Memory B cell (primary cell): Measurements from ENCODE around the gene EPN2.

Experiments used
- ATAC-seq: fragments of 150-1000 bp; cut with Tn5 transposase; 2 replicates; pipeline ENCODE4 v1.10.0; 2021; ENCODE audit warnings: low read depth, mild to moderate bottlenecking, moderate library complexity
- DNase-seq, 2 donors: peaks; one replicate each; pipeline ENCODE4 v3.0.0; 2022; ENCODE audit warnings: low spot score in 2 of 2
- H3K27ac Mint-ChIP-seq: one replicate; pipeline ENCODE4 v1.8.0; 2022; ENCODE audit warnings: mild to moderate bottlenecking, moderate library complexity, mixed read lengths
- H3K27me3 Mint-ChIP-seq: one replicate; pipeline ENCODE4 v1.8.0; 2022; ENCODE audit warnings: mixed read lengths
- H3K36me3 Mint-ChIP-seq: one replicate; pipeline ENCODE4 v1.8.0; 2022; ENCODE audit warnings: mild to moderate bottlenecking, mixed read lengths
- H3K4me1 Mint-ChIP-seq: one replicate; pipeline ENCODE4 v1.8.0; 2022; ENCODE audit warnings: mixed read lengths
- H3K4me3 Mint-ChIP-seq: one replicate; pipeline ENCODE4 v1.8.0; 2022; ENCODE audit warnings: mild to moderate bottlenecking, moderate library complexity, mixed read lengths
- H3K9me3 Mint-ChIP-seq: one replicate; pipeline ENCODE4 v1.8.0; 2022; ENCODE audit warnings: mixed read lengths

Gene EPN2

GRCh38 chr17:19299866-19300265, 62.7 kb downstream of the EPN2 start:
- no peak overlapping the region for H3K4me3 Mint-ChIP-seq
- H3K27ac Mint-ChIP-seq = no peak overlapping the region
- DNase-seq (no peak), ATAC-seq (no peak)
- peaks cover 2% of the 10 kb centered on the region for H3K36me3 Mint-ChIP-seq
- H3K4me1 Mint-ChIP-seq = peaks cover 26% of the 10 kb centered on the region
- H3K9me3 Mint-ChIP-seq = no peaks in the 10 kb centered on the region
- no peaks in the 10 kb centered on the region for H3K27me3 Mint-ChIP-seq

GRCh38 chr17:19301274-19301951, 64.2 kb downstream of the EPN2 start:
- H3K36me3 Mint-ChIP-seq = peaks cover 2% of the 10 kb centered on the region
- no peak overlapping the region for H3K4me3 Mint-ChIP-seq
- peaks cover 36% of the 10 kb centered on the region for H3K4me1 Mint-ChIP-seq
- no peaks in the 10 kb centered on the region for H3K9me3 Mint-ChIP-seq
- ATAC-seq = no peak
- H3K27me3 Mint-ChIP-seq = no peaks in the 10 kb centered on the region
- DNase-seq = no peak
- H3K27ac Mint-ChIP-seq = peak overlapping the region; percentile 12

GRCh38 chr17:19301973-19302372, 64.8 kb downstream of the EPN2 start:
- no peak for ATAC-seq

GRCh38 chr17:19302791-19303331, 65.7 kb downstream of the EPN2 start:
- H3K4me3 Mint-ChIP-seq = peak overlapping the region; percentile 21
- no peaks in the 10 kb centered on the region for H3K9me3 Mint-ChIP-seq
- H3K27ac Mint-ChIP-seq = peak overlapping the region; percentile 82
- DNase-seq (no peak), ATAC-seq (peak; percentile 53)
- H3K27me3 Mint-ChIP-seq = no peaks in the 10 kb centered on the region
- H3K4me1 Mint-ChIP-seq = peaks cover 43% of the 10 kb centered on the region
- no peaks in the 10 kb centered on the region for H3K36me3 Mint-ChIP-seq

More at GRCh38 chr17:19301973-19302372, 64.8 kb downstream of the EPN2 start:
- no peaks in the 10 kb centered on the region for H3K27me3 Mint-ChIP-seq
- H3K4me1 Mint-ChIP-seq = peaks cover 41% of the 10 kb centered on the region
- H3K36me3 Mint-ChIP-seq = peaks cover 2% of the 10 kb centered on the region
- H3K4me3 Mint-ChIP-seq = no peak overlapping the region
- no peak overlapping the region for H3K27ac Mint-ChIP-seq
- H3K9me3 Mint-ChIP-seq = no peaks in the 10 kb centered on the region
- no peak for DNase-seq

- Mint-ChIP-seq H3K27ac (peak overlapping the region; percentile 82), H3K36me3 (peaks cover 1% of the 10 kb centered on the region), H3K9me3 (no peaks in the 10 kb centered on the region), H3K4me3 (no peak overlapping the region), H3K4me1 (peaks cover 45% of the 10 kb centered on the region), H3K27me3 (no peaks in the 10 kb centered on the region)
- DNase-seq (no peak), ATAC-seq (no peak)
Observed at GRCh38 chr17:19303367-19303776, 66.2 kb downstream of the EPN2 start.

GRCh38 chr17:19304209-19304608, 67.0 kb downstream of the EPN2 start:
- peaks cover 2% of the 10 kb centered on the region for H3K36me3 Mint-ChIP-seq
- peak overlapping the region; percentile 12 for H3K4me3 Mint-ChIP-seq
- no peaks in the 10 kb centered on the region for H3K9me3 Mint-ChIP-seq
- H3K4me1 Mint-ChIP-seq = peaks cover 46% of the 10 kb centered on the region
- DNase-seq = no peak
- no peak for ATAC-seq
- H3K27me3 Mint-ChIP-seq = no peaks in the 10 kb centered on the region
- peak overlapping the region; percentile 83 for H3K27ac Mint-ChIP-seq

- Mint-ChIP-seq H3K4me3 (no peak overlapping the region), H3K27ac (peak overlapping the region; percentile 83), H3K27me3 (no peaks in the 10 kb centered on the region), H3K9me3 (no peaks in the 10 kb centered on the region), H3K36me3 (peaks cover 2% of the 10 kb centered on the region), H3K4me1 (peaks cover 46% of the 10 kb centered on the region)
- no peak for DNase-seq
- no peak for ATAC-seq
Observed at GRCh38 chr17:19304751-19305150, 67.6 kb downstream of the EPN2 start.

GRCh38 chr17:19305256-19305655, 68.1 kb downstream of the EPN2 start:
- peaks cover 2% of the 10 kb centered on the region for H3K36me3 Mint-ChIP-seq

GRCh38 chr17:19305761-19306159, 68.6 kb downstream of the EPN2 start:
- Mint-ChIP-seq H3K9me3 (no peaks in the 10 kb centered on the region), H3K4me3 (no peak overlapping the region), H3K27ac (peak overlapping the region; percentile 83), H3K27me3 (no peaks in the 10 kb centered on the region), H3K4me1 (peaks cover 46% of the 10 kb centered on the region), H3K36me3 (peaks cover 2% of the 10 kb centered on the region)
- ATAC-seq = no peak
- no peak for DNase-seq

More at GRCh38 chr17:19305256-19305655, 68.1 kb downstream of the EPN2 start:
- no peaks in the 10 kb centered on the region for H3K27me3 Mint-ChIP-seq
- H3K4me1 Mint-ChIP-seq = peaks cover 46% of the 10 kb centered on the region
- H3K9me3 Mint-ChIP-seq = no peaks in the 10 kb centered on the region
- H3K4me3 Mint-ChIP-seq = peak overlapping the region; percentile 17
- ATAC-seq (no peak), DNase-seq (no peak)
- H3K27ac Mint-ChIP-seq = peak overlapping the region; percentile 83

GRCh38 chr17:19306160-19307111, 69.3 kb downstream of the EPN2 start:
- DNase-seq (peak; percentile 51 to 70), ATAC-seq (peak; percentile 84)
- peak overlapping the region; percentile 41 for H3K4me3 Mint-ChIP-seq
- peak overlapping the region; percentile 83 for H3K27ac Mint-ChIP-seq
- H3K36me3 Mint-ChIP-seq = peaks cover 2% of the 10 kb centered on the region
- no peaks in the 10 kb centered on the region for H3K9me3 Mint-ChIP-seq
- peaks cover 46% of the 10 kb centered on the region for H3K4me1 Mint-ChIP-seq
- no peaks in the 10 kb centered on the region for H3K27me3 Mint-ChIP-seq

GRCh38 chr17:19307521-19307920, 70.4 kb downstream of the EPN2 start:
- DNase-seq = no peak
- peak overlapping the region; percentile 57 for H3K4me3 Mint-ChIP-seq
- H3K27me3 Mint-ChIP-seq = no peaks in the 10 kb centered on the region
- no peak for ATAC-seq
- H3K9me3 Mint-ChIP-seq = no peaks in the 10 kb centered on the region
- peaks cover 3% of the 10 kb centered on the region for H3K36me3 Mint-ChIP-seq
- H3K4me1 Mint-ChIP-seq = peaks cover 46% of the 10 kb centered on the region
- peak overlapping the region; percentile 83 for H3K27ac Mint-ChIP-seq

- Mint-ChIP-seq H3K27me3 (no peaks in the 10 kb centered on the region), H3K4me1 (peaks cover 37% of the 10 kb centered on the region), H3K9me3 (no peaks in the 10 kb centered on the region), H3K27ac (peak overlapping the region; percentile 42), H3K4me3 (no peak overlapping the region), H3K36me3 (peaks cover 6% of the 10 kb centered on the region)
- no peak for DNase-seq
- ATAC-seq = no peak
Observed at GRCh38 chr17:19308398-19308797, 71.2 kb downstream of the EPN2 start.

- no peak for ATAC-seq
- Mint-ChIP-seq H3K9me3 (no peaks in the 10 kb centered on the region), H3K36me3 (peaks cover 13% of the 10 kb centered on the region), H3K27ac (no peak overlapping the region), H3K27me3 (no peaks in the 10 kb centered on the region), H3K4me1 (peaks cover 27% of the 10 kb centered on the region), H3K4me3 (no peak overlapping the region)
- no peak for DNase-seq
Observed at GRCh38 chr17:19309701-19310100, 72.5 kb downstream of the EPN2 start.

GRCh38 chr17:19310151-19310550, 73.0 kb downstream of the EPN2 start:
- Mint-ChIP-seq H3K27ac (no peak overlapping the region), H3K4me3 (no peak overlapping the region), H3K27me3 (no peaks in the 10 kb centered on the region), H3K4me1 (peaks cover 25% of the 10 kb centered on the region), H3K36me3 (peaks cover 14% of the 10 kb centered on the region), H3K9me3 (no peaks in the 10 kb centered on the region)
- ATAC-seq = no peak
- no peak for DNase-seq
